ENCODE results near the gene TXN.

Gene TXN

GRCh38 chr9:110248361-110248760 is 7.9 kb downstream of the TXN start:
- no peaks in the 10 kb centered on the region for H3K27me3 ChIP-seq (ENCODE audit: low read length)
- no peak overlapping the region for H3K9ac ChIP-seq (ENCODE audit: low read length)
- no peak for TF ChIP-seq EZH2phosphoT487 (conservative IDR thresholded peaks at IDR 0.05; ENCODE audit: low read length)
- no peak for TF ChIP-seq CTCF (IDR thresholded peaks at IDR 0.05; ENCODE audit: insufficient read depth, low read length, poor library complexity, severe bottlenecking)
- H3K27ac ChIP-seq (ENCODE audit: low read depth, low read length), result no peak overlapping the region
- no peaks in the 10 kb centered on the region for H3F3A ChIP-seq (ENCODE audit: insufficient read depth)
- no peak overlapping the region for H3K4me3 ChIP-seq (ENCODE audit: insufficient read depth, low read length, poor library complexity, severe bottlenecking)
- H2AFZ ChIP-seq (ENCODE audit: low read depth, low read length, severe bottlenecking), result no peak overlapping the region
- H3K36me3 ChIP-seq (ENCODE audit: low read length), result no peaks in the 10 kb centered on the region; the same call in 1 of the 2 replicates
- no peaks in the 10 kb centered on the region for H3K9me3 ChIP-seq (ENCODE audit: insufficient read depth, low read length)
- peaks cover 19% of the 10 kb centered on the region for H3K79me2 ChIP-seq (ENCODE audit: insufficient read depth, low read length)
- no peak overlapping the region for H3K4me2 ChIP-seq (ENCODE audit: low read depth, low read length, poor library complexity, severe bottlenecking)
- no peaks in the 10 kb centered on the region for H4K20me1 ChIP-seq (ENCODE audit: low read depth, low read length)
- H3K9me2 ChIP-seq (replicated peaks; ENCODE audit: insufficient read depth, low read length), result no peaks in the 10 kb centered on the region

DNA sequence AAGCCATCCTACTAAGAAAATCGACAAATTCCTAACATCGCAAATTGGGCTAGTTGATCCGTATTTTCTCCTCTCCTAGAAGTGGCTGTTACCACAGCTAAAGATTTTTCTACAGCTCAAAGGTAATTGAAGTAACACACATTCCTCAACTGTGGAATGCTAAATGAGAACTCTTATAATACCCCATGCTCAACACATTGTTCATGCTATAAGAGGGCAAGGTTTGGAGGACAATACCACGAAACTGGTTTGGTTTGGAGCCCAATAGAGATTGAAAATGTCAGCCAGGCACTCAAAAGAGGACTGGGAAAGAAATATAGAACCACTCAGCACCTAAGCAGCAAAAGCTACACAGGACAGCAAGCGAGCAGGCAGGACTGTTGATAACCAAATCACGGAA is 10.1 kb downstream of the TXN start:
- Histone ChIP-seq H3K79me2 (ENCODE audit: insufficient read depth, low read length) (peaks cover 5% of the 10 kb centered on the region; the same call in 1 of the 2 replicates), H3K4me3 (ENCODE audit: insufficient read depth, low read length, poor library complexity, severe bottlenecking) (no peak overlapping the region), H3K27me3 (ENCODE audit: low read length) (no peaks in the 10 kb centered on the region), H4K20me1 (ENCODE audit: low read depth, low read length) (no peaks in the 10 kb centered on the region), H3K27ac (ENCODE audit: low read depth, low read length) (no peak overlapping the region), H3K9me3 (ENCODE audit: insufficient read depth, low read length) (no peaks in the 10 kb centered on the region), H3K36me3 (ENCODE audit: low read length) (no peaks in the 10 kb centered on the region; the same call in 1 of the 2 replicates), H3K9me2 (replicated peaks; ENCODE audit: insufficient read depth, low read length) (no peaks in the 10 kb centered on the region), H3K9ac (ENCODE audit: low read length) (no peak overlapping the region), H3K4me2 (ENCODE audit: low read depth, low read length, poor library complexity, severe bottlenecking) (no peak overlapping the region), H2AFZ (ENCODE audit: low read depth, low read length, severe bottlenecking) (no peak overlapping the region), H3F3A (ENCODE audit: insufficient read depth) (no peaks in the 10 kb centered on the region)
- TF ChIP-seq EZH2phosphoT487 (conservative IDR thresholded peaks at IDR 0.05; ENCODE audit: low read length) (no peak), CTCF (IDR thresholded peaks at IDR 0.05; ENCODE audit: insufficient read depth, low read length, poor library complexity, severe bottlenecking) (no peak)

DNA sequence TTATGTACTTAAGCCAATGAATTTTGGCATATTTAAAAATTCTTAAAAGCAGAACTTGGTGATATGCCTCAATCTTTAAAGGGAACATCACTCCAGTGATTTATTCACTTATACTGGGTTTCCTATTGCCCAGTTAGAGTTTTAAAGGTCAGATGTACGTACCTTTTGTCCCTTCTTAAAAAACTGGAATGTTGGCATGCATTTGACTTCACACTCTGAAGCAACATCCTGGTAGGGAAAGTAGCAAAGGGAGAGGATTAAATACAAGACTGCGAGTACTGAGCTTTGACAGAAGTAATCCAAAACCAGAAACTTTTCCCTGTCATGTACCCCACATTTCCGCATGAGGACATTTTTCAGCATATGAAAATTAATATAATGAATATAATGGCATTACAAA is 11.7 kb downstream of the TXN start:
- TF ChIP-seq EZH2phosphoT487 (conservative IDR thresholded peaks at IDR 0.05; ENCODE audit: low read length) (no peak), CTCF (IDR thresholded peaks at IDR 0.05; ENCODE audit: insufficient read depth, low read length, poor library complexity, severe bottlenecking) (no peak)
- no peak overlapping the region for H3K9ac ChIP-seq (ENCODE audit: low read length)
- no peaks in the 10 kb centered on the region for H3F3A ChIP-seq (ENCODE audit: insufficient read depth)
- no peaks in the 10 kb centered on the region for H3K79me2 ChIP-seq (ENCODE audit: insufficient read depth, low read length)
- H3K27me3 ChIP-seq (ENCODE audit: low read length), result no peaks in the 10 kb centered on the region
- H3K9me3 ChIP-seq (ENCODE audit: insufficient read depth, low read length), result no peaks in the 10 kb centered on the region
- H3K27ac ChIP-seq (ENCODE audit: low read depth, low read length), result no peak overlapping the region
- no peaks in the 10 kb centered on the region for H3K9me2 ChIP-seq (replicated peaks; ENCODE audit: insufficient read depth, low read length)
- H2AFZ ChIP-seq (ENCODE audit: low read depth, low read length, severe bottlenecking), result no peak overlapping the region
- no peak overlapping the region for H3K4me3 ChIP-seq (ENCODE audit: insufficient read depth, low read length, poor library complexity, severe bottlenecking)
- no peaks in the 10 kb centered on the region for H4K20me1 ChIP-seq (ENCODE audit: low read depth, low read length)
- no peak overlapping the region for H3K4me2 ChIP-seq (ENCODE audit: low read depth, low read length, poor library complexity, severe bottlenecking)
- no peaks in the 10 kb centered on the region; the same call in 1 of the 2 replicates for H3K36me3 ChIP-seq (ENCODE audit: low read length)

Measured in SU-DHL-6 (cell line).